GM18505 (cell line): ENCODE results near the gene RNASEH2A.
"Not testable (repeated sequence)": the region's sequence is repeated elsewhere in the genome, so short reads cannot be mapped to it uniquely, and the experiment has no call there.

Experiments used
- ATAC-seq: cut with Tn5 transposase; IDR thresholded peaks from one replicate; pipeline ENCODE4 v1.9.1; 2021; ENCODE audit not compliant: unreplicated experiment
- POLR2A ChIP-seq: IDR thresholded peaks from 4 replicates; pipeline ENCODE4 v1.6.1; 2011; ENCODE audit warnings: borderline replicate concordance; ENCODE audit not compliant: insufficient read depth, insufficient read length; ENCODE audit errors: extremely low read depth

The RNASEH2A gene

DNA sequence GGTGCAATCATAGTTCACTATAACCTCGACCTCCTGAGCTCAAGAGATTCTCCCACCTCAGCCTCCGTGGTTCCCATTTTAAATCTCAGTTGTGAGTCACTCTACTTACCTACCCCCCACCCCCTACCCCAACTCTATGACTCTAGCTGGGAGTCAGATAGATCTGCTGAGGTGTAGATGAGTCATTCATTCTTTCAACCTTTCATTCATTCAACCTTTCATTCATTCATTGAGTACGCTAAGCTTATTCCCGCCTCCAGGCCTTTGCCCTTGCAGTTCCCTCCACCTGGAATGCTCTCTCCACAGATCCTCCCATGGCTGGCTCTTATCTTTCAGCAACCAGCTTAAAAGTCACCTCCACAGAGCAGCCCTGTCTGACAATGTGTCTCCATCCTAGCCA lies 30.8 kb downstream of the RNASEH2A start:
- no peak for TF ChIP-seq POLR2A
- no peak for ATAC-seq

DNA sequence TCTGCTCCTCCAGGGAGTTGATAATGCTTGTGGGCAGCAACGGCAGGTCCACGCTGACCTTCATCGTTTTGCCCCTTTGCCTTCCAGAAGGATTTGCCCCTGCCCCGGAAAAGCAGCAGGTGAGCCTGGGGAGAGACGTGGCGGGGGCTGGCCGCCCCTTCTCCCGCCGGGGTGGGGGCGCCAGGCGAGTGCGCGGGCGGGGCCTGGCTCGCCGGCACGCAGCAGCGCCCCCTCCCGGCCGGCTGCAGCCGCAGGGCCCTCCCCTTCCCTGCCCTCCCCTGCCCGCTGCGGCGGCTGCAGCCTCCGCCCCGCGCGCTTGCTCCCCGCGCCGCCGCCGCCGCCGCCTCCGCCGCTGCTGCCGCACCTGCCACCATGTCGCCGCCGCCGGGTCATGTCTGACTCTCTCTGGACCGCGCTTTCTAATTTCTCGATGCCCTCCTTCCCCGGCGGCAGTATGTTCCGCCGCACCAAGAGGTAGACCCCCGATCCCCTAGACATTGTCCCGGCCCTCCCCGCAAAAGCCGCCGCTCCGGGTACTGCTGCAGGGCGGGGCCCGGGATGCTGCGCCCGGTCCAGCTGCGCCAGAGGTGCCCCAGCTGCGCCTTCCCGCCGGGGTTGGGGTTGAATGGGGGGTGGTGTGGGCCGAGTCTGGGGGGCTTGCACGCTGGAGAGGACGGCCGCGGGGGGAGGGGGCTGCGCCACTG lies 31.9 kb downstream of the RNASEH2A start, which contains the start of gene MAST1:
TSS of gene MAST1 (plus strand) at position 334 of the 704 bp plus-strand sequence. CDS start at position 392, 58 bp downstream.
- no peak for TF ChIP-seq POLR2A
- ATAC-seq: no peak

DNA sequence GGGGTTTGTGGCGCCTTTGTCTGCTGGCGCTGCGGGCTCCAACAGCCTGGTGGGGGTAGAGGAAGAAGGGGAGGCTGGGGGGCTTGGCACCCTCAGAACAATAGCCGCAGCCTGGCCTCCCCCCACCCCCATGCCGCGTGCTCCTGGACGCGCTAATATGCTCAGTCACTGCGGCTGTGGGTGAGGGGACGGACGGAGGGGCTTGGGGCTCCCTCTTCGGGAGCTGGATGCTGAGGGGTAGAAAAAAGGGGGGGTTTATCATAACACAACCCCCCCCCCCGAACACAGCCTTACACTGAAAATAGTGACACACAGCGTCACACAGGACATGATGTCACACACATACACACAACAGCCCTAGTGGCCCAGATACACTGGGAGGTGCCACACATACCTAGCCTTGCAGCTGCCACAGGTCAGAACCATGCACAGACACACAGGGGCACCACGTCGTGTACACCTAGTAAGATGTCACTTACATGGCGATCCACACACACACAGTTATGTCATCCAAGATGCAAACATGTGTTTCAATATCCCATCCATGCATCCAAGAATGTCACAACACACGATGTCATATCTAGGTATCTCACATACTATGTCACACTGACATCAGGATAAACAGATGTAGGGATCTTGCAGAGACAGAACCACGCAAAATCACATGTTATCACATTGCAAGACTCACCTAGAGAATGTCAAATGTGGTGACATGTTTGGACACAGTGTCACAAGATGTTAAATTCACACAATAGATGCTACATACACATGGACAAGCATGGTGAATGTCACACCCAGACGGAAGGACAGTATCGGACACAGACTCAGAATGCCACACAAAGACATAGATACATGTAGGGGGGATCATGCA lies 32.7 kb downstream of the RNASEH2A start:
- no peak for ATAC-seq
- TF ChIP-seq POLR2A: no peak

DNA sequence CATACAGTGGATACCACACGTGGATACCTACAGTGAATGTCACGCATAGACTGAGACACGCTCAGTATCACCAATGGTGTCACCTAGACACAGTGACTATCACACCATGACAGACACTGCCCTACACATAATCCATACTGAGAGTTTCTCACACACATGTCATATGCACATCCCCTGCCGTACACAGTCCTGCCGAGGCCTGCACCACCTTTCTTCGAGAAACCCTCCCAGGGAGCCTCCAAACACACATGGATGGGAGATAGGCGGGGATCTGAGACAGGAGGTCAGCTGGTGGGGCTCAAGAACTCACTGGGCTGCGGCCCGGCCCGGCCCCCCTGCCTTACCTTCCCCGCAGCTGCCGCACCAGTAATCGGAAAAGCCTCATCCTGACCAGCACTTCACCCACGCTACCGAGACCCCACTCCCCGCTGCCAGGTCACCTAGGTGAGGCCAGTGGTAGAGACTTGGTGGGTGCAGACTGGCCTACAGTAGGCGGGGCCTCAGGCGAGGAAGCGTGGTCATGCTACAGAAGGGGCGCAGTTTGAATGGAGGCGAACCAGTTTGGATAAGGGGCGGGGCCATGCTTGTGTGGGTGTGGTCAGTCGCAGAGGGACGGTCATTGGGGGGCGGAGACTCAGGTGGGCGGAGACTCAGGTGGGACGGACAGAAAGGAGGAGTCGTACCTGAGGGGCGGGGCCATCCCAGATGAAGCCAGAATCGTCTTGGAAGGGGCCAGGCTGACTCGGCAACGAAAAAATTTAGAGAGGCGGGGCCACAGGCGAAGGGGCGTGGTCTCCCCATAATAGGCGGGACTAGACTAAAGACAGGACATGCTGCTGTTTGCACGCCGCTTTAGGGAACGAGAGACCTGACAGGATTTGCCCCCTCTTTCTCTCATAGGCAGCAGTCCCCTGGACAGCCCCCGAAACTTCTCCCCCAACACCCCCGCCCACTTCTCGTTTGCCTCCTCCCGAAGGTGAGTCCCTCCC lies 34.0 kb downstream of the RNASEH2A start:
- TF ChIP-seq POLR2A: no peak
- no peak for ATAC-seq

DNA sequence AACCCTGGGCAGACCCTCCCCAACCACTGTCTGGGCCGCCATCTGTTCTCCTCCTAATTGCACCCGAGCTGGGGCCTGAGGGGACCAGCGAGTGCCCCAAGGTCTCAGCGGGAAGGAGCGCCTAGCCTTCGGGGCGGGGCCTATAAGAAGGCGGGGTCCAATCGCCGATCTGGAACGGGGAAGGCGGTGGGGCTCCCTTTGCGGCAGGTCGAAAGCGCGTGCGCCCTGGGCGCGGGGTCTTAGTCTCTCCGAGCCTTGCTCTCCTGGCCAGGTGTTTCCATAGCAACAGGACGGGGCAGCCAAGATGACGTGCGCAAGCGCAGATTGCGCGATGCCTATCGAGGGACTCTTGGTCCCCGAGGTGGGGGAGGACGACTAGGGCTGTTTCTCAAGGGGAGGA lies 34.7 kb downstream of the RNASEH2A start:
- no peak for ATAC-seq
- no peak for TF ChIP-seq POLR2A

DNA sequence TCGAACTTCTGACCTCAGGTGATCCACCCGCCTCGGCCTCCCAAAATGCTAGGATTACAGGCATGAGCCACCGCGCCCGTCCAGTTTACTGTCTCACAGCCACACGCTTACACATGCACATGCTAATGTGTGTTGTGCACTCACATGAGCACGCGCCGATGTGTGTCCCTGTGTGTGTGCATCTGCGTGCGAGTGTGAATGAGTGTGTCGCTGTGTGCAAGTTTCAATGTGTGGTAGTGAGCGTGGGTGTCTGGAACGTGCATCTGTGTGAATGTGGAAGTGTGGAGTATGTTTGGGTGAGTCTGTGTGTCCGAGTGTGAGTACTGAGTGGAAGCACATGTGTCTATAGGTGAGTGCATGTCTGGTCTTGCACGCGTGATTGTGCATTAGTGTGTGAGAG lies 36.1 kb downstream of the RNASEH2A start:
- ATAC-seq: no peak
- TF ChIP-seq POLR2A: no peak

DNA sequence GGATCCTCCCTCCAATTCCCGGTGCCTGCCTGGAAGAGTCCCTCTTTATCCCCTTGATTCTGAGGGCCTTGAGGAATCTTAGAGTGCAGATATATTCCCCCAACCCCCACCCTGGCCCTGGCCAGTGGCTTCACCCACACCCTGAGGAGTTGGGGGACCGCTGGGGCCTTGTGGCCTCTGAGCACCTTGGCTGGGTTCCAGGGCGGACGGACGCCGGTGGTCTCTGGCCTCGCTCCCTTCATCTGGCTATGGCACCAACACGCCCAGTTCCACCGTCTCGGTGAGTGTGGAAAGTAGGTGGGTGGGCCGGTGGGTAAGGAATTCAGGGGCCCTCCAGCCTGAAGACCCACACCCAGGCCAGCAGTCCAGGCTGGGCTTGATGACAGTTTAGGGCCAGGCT lies 36.9 kb downstream of the RNASEH2A start:
- ATAC-seq: no peak

DNA sequence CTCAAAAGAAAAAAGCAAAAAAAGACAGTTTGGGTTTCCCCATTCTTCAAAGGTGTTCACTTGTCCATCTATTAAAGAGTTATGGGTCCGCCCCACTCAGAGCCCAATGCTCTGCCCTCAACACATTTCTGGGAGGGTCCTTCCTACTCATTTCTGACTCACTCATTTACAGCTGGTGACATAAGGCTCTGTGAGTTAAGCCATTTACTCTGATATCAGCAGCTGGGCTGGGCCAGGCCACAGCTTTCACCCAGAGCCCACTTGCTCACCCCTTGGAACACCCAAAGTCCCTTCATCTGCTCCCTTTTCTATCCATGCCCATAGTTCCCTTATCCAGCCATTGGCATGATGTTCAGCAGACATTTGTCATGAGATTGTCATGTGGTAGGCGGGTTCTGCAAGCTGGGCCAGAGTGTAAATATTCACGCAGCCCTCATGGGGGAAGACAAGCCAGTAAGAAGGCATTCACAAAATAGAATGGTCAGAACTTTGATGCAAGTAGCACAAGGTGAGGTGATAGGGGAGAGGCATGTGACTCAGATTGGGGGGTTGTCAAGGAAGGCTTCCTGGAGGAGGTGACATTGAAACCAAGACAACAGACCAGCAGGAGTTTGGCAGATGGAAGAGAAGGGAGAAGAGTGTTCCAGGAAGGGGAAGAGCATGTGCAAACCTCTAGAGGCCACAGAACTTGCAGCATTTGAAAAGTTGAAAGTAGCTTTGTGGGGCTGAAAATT lies 37.8 kb downstream of the RNASEH2A start:
- TF ChIP-seq POLR2A: no peak
- no peak for ATAC-seq

More for the DNA sequence above, 36.9 kb downstream of the RNASEH2A start:
- TF ChIP-seq POLR2A: no peak

DNA sequence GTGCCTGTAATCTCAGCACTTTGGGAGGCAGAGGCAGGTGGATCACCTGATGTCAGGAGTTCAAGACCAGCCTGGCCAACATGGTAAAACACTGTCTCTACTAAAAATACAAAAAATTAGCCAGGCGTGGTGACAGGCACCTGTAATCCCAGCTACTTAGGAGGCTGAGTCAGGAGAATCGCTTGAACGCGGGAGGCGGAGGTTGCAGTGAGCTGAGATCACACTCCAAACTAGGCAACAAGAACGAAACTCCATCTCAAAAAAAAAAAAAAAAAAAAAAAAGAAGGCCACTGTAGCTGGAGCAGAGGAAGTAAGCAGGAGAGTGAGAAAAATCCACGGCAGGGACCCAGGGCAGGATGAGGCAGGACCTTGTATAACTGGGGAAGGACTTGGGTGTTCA lies 40.2 kb downstream of the RNASEH2A start:
- not testable (repeated sequence) for ATAC-seq

DNA sequence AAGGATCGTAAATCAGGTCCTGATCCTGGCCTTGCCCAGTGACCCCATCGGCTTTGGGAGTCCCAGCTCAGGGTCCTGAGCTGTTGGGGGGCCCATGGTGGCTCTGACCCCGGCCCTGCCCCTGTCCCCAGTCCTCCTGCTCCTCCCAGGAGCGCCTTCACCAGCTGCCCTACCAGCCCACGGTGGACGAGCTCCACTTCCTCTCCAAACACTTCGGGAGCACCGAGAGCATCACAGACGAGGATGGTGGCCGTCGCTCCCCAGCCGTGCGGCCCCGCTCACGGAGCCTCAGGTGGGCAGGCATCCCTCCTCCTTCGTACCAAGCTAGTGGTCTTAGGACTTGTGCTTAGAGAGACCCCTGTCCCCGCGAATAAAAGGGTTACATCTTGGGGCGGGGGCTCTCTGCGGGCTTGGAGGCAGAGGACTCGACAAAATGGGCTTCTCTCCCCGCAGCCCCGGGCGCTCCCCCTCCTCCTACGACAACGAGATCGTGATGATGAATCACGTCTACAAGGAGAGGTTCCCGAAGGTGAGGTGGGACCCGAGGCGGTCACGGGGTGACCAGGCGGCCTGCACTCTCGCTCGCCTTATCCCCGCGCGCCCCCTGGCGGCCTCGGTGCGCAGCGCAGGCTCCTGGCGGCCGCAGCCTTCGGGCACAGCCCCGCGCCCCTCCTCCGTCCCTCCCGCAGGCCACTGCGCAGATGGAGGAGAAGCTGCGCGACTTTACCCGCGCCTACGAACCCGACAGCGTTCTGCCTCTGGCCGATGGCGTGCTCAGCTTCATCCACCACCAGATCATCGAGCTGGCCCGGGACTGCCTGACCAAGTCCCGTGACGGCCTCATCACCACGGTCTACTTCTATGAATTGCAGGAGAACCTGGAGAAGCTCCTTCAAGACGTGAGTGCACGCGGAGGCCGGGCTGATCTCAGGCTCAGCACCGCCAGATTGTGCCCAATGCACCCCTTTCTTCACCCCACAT lies 41.1 kb downstream of the RNASEH2A start:
- TF ChIP-seq POLR2A: no peak
- ATAC-seq: peak; percentile 69

DNA sequence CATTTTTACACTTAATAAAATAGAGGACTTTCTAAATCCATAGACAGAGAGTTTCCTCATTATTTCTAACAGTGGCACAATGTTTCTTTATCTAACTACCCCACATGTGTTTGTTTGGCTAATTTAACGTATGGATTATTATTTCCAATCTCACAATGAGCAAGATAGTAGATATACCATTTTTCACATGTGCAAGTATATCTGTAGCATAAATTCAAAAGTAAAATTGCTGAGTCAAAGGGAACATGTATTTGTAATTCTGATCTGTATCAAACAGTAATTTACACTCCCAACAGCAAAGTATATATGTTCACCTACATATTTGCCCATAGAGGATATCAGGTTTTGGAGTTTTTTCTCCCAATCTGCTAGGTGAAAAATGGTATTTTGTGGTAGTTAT lies 50.3 kb downstream of the RNASEH2A start:
- no peak for TF ChIP-seq POLR2A
- ATAC-seq: no peak
